HG03139 (cell line): ENCODE results near the gene CCDC50.

Experiments
- ATAC-seq: cut with Tn5 transposase; IDR thresholded peaks from one replicate; pipeline ENCODE4 v1.9.1; 2021; ENCODE audit not compliant: unreplicated experiment

Gene CCDC50, protein sequence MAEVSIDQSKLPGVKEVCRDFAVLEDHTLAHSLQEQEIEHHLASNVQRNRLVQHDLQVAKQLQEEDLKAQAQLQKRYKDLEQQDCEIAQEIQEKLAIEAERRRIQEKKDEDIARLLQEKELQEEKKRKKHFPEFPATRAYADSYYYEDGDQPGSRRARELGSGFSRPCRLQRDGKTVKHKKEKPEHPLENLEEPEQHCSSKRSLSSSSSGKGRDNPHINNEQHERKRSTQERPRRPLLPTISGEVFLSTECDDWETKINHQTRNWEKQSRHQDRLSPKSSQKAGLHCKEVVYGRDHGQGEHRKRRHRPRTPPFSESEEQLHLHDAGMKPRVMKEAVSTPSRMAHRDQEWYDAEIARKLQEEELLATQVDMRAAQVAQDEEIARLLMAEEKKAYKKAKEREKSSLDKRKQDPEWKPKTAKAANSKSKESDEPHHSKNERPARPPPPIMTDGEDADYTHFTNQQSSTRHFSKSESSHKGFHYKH

DNA sequence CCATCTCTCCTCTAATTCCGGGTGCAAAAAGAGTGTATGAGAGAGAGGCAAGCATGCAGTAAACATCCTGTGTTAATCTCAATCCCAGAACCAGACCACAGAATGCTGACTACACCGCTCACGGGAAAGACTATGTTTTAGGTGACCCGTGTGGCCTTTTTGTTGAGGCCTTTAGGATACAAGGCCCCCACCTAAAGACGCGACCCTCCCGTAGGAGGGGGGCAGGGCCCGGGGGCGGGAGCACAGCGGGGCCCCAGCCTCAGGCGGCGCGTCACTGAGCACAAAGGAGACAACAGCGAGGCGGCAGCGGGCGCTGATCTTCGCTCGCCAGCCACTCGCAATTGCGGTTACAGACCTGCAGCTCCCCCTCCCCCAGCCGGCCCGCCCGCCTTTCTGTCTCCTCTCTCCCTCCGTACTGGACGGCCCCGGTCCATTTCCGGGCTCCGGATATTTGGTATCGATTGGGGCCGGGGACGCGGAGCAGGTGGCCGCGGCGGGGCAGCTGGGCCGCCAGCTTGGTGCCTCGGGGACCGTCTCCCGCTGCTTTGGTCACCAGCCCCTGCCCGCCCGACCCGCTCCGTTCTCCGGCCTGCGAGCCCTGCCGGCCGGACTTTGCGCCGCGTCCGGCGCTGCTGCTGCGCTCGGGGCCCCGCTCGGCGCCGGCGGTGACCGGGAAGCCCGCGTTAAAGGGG lies at the start of gene CCDC50:
TSS of gene CCDC50 (plus strand) at position 433 of the 692 bp plus-strand sequence. CDS start 281 bp downstream, outside the sequence.
- peak; percentile 82 for ATAC-seq

DNA sequence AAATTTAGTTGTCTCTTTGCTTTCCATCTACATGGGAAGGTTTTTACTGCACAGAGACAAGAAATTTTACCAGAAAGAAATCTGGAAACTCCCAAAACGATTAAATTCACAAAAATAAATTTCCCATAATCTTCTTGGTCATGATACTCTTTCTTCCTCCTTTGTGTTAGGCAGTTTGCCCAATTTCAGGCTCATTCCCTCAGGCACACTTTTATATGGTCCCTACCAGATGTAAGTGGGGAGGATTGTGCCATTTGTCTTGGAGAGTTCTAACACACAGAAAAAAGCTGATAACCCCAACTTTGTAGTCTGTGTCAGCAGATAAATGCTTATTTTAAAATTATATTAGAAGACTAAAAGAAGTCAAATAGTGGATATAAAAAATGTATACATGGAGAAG lies 49.1 kb upstream of the CCDC50 start:
- ATAC-seq, result no peak

DNA sequence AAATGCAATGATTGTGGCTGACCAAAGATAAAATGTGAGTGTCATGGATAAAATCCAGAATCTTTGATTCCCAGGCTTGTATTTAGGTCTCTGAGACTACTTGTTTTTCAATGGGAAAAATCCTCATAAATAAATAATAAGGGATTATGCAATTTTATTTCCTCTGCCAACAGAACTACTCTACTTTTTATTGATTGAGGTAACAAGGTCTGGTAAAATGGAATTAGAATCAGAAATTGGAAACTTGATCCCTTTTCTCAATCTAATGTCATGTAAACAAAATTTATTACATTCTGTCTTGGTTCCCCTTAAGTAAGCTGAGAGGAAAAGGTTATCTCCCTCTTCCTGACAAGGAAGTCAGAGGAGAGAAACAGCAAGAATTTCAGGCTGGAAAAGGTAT lies 48.3 kb upstream of the CCDC50 start:
- no peak for ATAC-seq

DNA sequence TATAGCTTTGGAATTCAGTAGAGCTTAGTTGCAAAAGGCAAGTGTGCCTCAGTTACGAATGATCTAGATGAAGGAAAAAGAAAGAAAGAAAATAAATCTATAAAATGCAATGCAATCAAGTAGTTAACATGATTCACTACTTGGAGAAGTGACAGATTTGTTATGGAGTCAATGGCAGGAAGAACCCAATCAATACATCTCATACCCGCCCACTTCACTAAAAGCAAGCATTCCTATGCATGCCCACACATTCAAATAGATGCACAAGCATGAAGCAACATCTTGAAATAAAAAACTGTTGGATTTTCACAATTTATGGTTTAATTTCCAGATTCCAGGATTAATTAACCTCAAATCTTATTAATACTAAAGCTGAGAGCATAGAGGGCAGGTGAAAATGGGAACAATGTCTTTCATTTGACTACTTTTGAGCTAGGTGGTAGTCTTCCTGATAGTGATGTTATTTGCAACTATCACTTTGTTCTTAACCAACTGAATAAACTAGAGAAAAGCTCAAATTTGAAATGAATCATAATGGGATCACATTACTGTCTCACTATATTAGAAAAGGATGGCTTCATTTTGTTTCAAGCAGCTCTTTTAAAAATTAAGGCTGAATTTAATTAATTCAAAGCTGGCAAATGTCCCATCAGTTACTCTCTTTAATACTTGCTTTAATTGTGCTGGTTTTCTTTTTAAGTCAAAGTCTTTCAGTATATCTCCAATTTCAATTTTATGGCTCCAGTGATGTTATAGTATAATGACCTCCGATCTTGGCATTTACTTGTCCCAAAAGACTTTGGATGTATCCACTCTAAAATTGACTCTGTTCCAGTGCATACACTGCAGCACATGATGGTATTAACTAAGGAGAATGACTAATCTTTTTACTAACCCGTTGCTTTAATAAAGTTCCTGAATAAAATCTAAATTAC lies 46.7 kb upstream of the CCDC50 start:
- ATAC-seq, result no peak

DNA sequence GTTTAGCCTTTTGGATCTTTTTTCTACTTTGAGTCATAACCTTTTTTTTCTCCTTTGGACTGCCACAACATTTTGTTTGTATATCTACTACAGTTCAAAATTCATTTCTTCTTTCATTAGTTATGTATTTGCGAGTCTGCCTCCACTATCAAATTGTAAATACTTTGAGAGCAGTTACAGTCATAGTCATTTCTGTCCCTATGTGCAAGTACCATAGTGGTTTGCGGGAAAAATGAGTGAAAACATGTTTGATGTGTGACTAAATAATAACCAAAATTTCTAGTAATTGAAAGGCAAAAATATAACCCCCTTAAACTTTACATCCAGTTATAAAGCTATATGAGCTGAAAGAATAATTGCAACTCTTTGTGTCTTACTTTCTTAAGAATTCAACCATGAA lies 45.8 kb upstream of the CCDC50 start:
- no peak for ATAC-seq

DNA sequence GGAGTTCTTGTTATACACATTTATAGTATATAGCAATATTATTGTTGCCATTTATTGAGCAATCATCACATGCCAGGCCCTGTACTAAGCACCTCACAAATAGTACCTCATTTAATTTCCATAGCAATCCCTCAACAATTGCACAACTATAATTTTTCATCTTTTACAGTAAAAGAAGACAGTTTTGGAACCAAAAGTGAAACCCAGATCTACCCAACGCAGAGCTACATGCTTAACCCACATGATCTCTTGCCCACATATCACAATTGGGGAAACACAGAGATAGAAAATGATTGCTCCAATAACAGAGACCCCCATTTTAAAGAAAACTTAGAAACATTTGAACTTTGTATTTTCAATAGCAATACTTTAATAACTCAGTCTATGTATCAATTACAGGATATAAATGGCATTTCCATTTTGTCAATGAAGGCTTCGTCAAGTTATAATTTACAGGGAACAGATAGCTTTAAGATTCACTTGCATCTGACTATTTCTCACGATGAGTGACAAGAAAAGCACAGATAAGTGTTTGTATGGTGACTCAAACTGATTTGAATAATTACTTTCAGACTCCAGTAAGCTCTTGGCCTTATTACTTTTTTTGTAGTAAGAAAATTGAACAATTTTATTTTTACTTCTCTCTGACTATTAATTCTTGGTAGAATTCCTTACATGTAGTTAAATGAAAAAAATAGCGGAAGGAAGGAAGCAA lies 38.7 kb upstream of the CCDC50 start:
- peak; percentile 73 for ATAC-seq

DNA sequence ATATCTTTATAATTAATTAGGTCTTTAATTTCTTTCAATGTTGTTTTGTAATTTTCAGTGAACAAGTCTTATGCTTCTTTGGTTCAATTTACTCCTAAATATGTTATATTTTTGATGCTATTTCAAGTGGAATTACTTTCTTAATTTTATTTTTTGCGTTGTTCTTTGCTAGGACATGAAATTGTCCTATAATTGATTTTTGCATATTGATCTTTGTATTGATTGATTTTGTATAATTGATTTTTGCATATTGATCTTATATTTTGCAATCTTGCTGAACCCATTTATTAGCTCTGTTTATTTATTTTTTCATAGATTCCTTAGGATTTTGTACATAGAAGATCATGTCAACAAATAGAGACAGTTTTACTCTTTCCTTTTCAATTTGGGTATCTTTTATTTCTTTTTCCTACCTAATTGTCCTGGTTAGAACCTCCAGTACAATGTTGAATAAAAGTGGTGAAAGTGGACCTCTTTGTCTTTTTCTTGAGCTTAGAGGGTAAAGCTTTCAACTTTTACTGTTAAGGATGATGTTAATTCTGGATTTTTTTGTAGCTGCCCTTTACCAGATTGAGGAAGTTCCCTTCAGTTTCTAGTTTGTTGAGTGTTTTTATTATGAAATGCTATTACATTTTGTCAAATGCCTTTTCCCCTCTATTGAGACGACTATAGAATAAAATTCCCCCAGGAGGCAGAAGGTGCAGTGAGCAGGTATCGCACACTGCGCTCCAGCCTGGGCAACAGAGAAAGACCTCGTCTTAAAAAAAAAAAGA lies 36.8 kb upstream of the CCDC50 start:
- ATAC-seq, result no peak

DNA sequence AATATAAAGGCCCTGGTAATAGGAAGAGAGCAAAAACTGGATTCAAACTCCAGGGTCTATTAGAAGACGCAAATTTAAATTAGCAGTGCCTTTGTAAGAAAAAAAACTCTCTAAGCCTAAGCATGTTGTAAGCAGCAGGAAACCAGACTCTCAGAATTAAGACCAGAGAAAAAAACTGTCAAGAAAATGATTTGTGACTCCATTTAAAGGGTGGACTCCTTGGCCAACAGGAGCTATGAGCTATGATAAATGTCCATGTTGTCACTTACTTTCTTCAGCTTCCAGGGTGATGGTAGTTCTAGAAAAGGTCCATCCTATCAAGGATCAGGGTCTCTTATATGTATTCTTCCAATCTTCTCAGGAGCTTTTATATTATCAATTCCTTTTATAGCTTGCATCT lies 34.9 kb upstream of the CCDC50 start:
- no peak for ATAC-seq

DNA sequence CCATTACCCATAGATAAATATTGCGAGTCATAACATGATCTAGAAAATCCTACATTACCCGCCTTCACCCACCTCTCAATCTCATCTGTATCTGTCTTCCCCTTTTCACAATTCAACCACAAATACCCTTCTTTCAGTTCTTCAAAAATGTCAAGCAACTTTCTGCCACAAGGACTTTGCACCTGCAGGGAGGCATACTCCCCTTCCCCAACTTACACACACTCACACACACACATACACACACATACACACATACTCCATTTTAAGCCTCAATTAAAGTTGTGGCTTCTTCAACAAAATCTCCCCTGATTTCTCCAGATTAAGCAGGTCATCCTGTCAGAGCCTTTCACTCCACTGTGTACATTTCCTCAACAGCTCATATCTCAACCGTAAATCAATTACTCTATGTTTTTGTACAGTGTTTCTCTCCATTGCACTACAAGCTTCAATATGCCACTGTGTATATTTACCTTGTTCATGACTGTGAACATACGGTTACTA lies 33.1 kb upstream of the CCDC50 start:
- peak; percentile 86 for ATAC-seq

DNA sequence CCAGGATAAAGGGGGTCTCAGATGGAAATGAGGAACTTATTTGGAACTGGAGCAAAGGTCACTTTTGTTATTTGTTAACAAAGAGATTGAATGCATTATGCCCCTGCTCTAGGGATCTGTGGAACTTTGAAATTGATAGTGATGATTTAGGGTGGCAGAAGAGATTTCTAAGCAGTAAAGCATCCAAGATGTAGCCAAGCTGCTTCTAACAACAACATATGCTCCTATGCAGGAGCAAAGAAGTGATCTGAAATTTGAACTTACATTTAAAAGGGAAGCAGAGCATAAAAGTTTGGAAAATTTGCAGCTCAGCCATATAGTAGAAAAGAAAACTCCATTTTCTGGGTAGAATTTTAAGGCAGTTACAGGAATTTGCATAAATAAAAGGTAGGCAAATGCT lies 30.3 kb upstream of the CCDC50 start:
- no peak for ATAC-seq

DNA sequence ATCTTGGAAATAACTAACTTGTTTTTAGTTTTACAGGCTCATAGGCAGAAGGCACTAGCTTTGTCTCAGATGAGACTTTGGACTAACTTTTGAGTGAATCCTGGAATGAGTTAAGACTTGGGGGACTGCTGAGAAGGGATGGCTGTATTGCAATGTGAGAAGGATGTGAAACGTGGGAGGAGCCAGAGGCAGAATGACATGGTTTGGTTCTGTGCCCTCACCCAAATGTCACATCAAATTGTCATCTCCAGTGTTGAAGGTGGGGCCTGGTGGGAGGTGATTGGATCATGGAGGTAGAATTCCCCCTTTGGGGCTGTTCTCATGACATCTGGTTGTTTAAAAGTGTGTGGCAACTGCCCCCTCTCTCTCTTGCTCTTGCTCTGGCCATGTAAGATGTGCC lies 28.8 kb upstream of the CCDC50 start:
- ATAC-seq, result no peak

DNA sequence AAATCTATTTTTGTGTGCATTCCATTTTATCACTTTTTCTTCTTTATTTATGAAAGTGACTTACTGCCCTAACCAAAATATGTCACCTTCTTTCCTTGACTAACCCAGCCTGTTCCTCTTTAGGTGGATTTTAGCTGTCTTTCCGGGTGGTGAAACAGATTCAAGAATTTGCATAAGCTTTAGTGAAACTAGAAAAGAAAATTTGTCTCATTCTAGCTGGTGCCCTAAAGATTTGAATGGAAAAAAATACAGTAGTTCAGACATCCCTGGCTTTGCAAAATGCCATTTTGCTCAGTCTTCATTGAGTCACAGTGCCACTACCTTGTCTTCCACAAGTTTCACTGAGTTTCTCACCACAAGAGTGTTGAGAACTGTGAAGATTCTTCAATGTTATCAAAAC lies 28.2 kb upstream of the CCDC50 start:
- peak; percentile 60 for ATAC-seq

DNA sequence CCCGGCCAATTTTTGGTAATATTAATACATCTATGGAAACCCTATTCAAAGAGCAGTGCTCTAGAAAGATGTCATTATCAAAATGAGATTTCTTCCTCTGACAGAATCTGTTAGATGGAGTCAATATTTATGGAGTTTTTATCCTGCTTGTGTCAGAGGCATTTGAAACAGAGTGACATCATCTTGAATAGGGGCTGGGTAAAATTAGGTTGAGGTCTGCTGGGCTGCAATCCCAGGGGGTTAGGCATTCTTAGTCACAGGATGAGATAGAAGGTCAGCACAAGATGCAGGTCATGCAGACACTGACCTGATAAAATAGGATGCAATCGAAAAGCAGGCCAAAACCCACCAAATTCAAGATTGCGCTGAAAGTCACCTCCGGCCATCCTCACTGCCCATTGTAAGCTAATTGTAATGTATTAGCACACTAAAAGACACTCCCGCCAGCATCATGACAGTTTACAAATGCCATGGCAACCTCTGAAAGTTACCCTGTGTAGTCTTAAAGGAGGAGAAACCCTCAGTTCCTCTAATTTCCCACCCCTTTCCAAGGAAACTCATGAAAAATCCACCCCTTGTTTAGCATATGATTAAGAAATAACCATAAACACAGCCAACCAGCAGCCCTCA lies 27.3 kb upstream of the CCDC50 start:
- ATAC-seq, result no peak

DNA sequence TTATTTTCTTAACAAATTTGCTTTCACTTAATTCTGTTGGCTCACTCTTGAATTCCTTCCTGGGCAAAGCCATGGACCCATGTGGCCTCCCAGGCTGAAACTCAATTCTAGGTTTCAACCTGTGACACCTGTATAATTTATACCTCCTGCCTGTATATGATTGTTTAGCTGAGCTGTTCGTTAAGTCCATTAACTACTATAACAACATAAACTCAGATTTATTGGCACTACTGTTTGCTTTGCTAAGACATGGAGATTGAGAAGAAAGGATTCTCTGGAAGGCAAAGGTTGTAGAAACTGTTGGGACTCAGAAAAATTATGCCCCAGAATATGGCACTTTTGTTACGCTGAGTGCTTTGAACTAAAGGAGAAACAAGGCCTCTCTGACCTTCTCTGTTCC lies 26.7 kb upstream of the CCDC50 start:
- ATAC-seq, result no peak

DNA sequence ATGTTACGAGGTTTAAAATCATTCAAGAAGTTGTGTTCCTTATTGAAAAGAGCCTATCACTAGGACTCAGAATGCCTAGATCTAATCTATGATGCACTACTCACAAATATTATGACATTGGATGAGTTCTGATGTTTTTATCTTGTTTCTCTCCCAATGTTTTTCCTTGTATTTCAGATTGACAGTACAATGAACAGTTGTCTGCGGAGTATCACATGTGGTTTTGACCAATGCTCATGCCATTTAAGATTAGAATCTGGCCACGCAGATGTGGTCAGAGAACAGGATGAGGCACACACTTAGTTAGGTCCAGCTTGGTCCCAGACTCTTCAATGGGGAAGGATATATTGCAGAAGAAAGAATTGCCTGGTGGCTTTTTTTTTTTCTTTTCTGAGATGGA lies 25.6 kb upstream of the CCDC50 start:
- no peak for ATAC-seq

DNA sequence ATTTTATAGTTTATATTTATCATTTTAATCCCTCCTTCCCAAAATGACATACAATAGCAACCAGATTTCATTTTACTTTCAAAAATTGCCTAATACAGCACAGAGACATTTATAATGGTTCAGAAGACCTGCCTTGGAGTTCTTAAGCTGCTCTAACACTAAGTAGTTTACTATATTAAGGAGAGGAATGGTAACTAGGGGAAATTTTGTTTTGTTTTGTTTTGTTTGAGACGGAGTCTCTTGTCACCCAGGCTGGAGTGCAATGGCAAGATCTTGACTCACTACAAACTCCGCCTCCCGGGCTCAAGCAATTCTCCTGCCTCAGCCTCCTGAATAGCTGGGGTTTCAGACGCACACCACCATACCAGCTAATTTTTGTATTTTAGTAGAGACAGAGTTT lies 22.8 kb upstream of the CCDC50 start:
- ATAC-seq, result no peak

DNA sequence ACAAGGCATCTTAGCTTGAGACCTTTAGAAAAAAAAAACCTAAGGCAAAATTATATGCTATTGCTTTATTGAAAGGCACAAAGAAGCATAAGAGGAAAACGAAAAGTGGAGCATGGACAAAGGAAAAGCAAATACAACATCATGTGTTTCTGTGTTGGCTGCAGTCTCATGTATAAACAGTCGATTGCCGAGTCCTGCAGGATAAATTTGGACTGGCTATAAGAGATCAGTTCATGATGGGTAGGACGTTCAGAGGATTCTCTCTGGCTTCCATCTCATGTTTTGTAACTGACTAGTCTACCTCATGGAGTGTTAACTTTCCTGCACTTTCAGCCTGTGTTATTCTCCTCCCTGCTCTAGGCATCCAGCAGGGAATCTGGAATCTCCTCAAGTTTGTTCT lies 21.9 kb upstream of the CCDC50 start:
- no peak for ATAC-seq

DNA sequence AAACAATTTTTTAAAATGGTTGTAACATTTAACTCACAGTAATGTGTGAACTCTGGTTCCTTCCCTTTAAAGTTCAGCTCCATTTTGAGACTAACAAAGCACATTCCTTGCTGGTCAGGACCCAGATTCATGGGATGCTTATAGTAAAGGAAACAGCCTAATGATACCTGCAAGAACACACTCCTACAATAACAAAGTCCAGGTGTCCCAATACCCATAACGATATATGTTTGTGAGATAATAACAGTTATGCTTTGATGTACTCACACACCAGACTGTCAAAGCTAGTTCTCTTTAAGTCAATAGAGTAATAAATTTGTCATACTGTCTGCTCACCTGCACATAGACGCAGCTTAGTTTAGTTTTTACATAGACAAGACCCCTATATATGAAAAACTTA lies 15.9 kb upstream of the CCDC50 start:
- no peak for ATAC-seq

DNA sequence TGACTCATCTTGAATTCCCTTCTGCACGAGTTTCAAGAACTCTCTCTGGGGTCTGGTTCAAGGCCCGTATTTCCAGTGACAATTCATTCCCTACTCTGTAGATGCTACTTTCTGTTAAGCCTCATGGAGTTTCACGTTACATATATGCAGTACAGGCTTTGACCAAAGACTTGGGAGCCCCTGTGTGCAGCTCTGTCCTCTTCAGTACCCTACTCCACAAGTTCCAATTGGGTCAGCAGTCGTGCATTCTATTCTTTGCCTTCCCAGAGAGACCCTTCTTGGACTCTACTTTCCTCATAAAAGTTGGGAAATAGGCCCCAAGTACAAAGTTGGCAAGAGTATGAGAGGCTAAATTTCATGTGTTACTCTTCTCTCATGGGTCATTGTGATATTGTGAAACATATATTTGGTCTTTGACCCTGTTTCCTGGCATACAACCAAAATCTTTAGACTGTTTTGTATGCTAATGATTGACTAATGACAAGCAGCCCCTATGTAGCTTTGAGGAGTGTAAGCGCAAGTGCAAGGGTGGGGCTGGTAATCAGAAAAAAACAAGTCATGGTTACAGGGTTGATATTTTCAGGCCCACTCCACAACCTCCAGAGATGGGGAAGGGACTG lies 15.0 kb upstream of the CCDC50 start:
- no peak for ATAC-seq
